ENCODE results near the gene TBX1. TPM values are rescaled to one million over a fixed set of nuclear protein-coding genes. Genes with fewer than 3 reads are reported as not detected.

The TBX1 gene
- total RNA-seq, 4 donors from 2014 or later: 0.18 to 4.4 (median 0.26) TPM

GRCh38 chr22:19784384-19785175 lies 24.0 kb downstream of the TBX1 start:
- peaks cover 0 to 19% (median 0%) of the 10 kb centered on the region in 3 donors for H3K36me3 ChIP-seq
- no peak for DNase-seq
- 97% methylated on average over 12 of the region's 33 CpGs; no CpG with 5 or more reads in 1 of the 2 donors for WGBS, 2 donors
- H3K4me1 ChIP-seq: peaks cover 0 to 12% (median 0%) of the 10 kb centered on the region in 3 donors
- no peak overlapping the region for H3K4me3 ChIP-seq
- no peak for TF ChIP-seq POLR2A (IDR thresholded peaks at IDR 0.05)
- TF ChIP-seq, protein P1, sequence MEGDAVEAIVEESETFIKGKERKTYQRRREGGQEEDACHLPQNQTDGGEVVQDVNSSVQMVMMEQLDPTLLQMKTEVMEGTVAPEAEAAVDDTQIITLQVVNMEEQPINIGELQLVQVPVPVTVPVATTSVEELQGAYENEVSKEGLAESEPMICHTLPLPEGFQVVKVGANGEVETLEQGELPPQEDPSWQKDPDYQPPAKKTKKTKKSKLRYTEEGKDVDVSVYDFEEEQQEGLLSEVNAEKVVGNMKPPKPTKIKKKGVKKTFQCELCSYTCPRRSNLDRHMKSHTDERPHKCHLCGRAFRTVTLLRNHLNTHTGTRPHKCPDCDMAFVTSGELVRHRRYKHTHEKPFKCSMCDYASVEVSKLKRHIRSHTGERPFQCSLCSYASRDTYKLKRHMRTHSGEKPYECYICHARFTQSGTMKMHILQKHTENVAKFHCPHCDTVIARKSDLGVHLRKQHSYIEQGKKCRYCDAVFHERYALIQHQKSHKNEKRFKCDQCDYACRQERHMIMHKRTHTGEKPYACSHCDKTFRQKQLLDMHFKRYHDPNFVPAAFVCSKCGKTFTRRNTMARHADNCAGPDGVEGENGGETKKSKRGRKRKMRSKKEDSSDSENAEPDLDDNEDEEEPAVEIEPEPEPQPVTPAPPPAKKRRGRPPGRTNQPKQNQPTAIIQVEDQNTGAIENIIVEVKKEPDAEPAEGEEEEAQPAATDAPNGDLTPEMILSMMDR (IDR thresholded peaks at IDR 0.05): no peak
- intact Hi-C loops (cut with DNase I): no loop called here
- H3K27me3 ChIP-seq: peaks cover 0 to 30% (median 0%) of the 10 kb centered on the region in 4 donors
- H3K27ac ChIP-seq: no peak overlapping the region
- H3K9me3 ChIP-seq: peaks cover 0 to 5% (median 0%) of the 10 kb centered on the region in 3 donors

DNA sequence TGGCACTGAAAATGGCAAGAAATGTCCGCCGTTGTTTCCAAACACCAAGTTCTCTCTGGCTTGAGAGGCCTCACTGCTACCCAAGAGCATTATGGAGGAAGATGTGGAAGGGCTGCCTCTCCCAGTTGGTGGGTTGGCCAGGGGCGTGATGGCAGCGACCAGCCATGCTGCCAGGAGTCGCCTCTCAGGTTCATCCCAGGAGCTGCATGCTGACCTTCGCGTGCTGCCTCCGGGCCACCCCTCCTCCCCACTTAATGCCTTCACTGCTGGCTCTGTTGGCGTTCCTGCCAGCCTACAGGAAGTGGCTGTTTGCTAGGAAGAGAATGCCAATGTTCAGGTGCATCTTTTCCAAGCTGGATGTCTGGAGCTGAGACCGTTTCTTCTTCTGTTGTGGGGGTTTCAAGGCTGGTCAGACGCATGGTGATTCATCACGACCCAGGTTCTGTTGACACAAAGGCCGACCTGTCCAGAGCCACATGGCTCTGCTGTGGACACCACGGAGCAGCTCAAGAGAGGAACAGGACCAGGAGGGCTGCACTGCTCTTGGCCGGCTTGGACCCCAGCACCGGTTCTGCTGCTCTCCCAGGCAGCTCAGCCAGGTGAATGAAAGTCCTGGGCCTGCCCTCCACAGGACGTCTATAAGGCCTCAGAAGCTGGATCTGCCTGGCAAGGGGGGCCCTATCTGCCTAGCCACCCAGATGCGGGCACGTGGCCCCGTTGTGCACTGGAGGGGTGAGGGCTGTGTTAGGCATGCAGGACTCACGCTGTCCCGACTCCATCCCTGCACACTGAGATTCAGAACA lies 25.1 kb downstream of the TBX1 start:
- Histone ChIP-seq H3K27ac (no peak overlapping the region), H3K36me3 (peaks cover 0 to 19% (median 0%) of the 10 kb centered on the region in 3 donors), H3K9me3 (peaks cover 0 to 5% (median 0%) of the 10 kb centered on the region in 3 donors), H3K27me3 (peaks cover 0 to 30% (median 0%) of the 10 kb centered on the region in 4 donors), H3K4me1 (peaks cover 0 to 12% (median 0%) of the 10 kb centered on the region in 3 donors), H3K4me3 (no peak overlapping the region)
- TF ChIP-seq, protein P1 (IDR thresholded peaks at IDR 0.05): no peak
- no peak for TF ChIP-seq POLR2A (IDR thresholded peaks at IDR 0.05)
- intact Hi-C loops (cut with DNase I): no loop called here
- 85 to 90% methylated on average over 6 to 14 of the region's 22 CpGs for WGBS, 2 donors
- DNase-seq: no peak

GRCh38 chr22:19786264-19786585 lies 25.6 kb downstream of the TBX1 start:
- Histone ChIP-seq H3K27me3 (peaks cover 0 to 30% (median 0%) of the 10 kb centered on the region in 4 donors), H3K4me3 (no peak overlapping the region), H3K27ac (no peak overlapping the region), H3K36me3 (peaks cover 0 to 20% (median 0%) of the 10 kb centered on the region in 3 donors), H3K4me1 (peaks cover 0 to 12% (median 0%) of the 10 kb centered on the region in 3 donors), H3K9me3 (peaks cover 0 to 5% (median 0%) of the 10 kb centered on the region in 3 donors)
- no peak for TF ChIP-seq POLR2A (IDR thresholded peaks at IDR 0.05)
- TF ChIP-seq, protein P1 (IDR thresholded peaks at IDR 0.05): no peak
- intact Hi-C loops (cut with DNase I): no loop called here
- DNase-seq: no peak
- 80 to 83% methylated on average over 1 to 2 of the region's 6 CpGs for WGBS, 2 donors

GRCh38 chr22:19786959-19787848 lies 26.6 kb downstream of the TBX1 start:
- DNase-seq: no peak
- peaks cover 0 to 30% (median 0%) of the 10 kb centered on the region in 3 donors for H3K36me3 ChIP-seq
- WGBS, 2 donors: 93 to 95% methylated on average over 4 to 12 of the region's 28 CpGs
- peaks cover 0 to 12% (median 0%) of the 10 kb centered on the region in 3 donors for H3K4me1 ChIP-seq
- peaks cover 0 to 9% (median 0%) of the 10 kb centered on the region in 3 donors for H3K9me3 ChIP-seq
- H3K27me3 ChIP-seq: peaks cover 0 to 23% (median 0%) of the 10 kb centered on the region in 4 donors
- no peak for TF ChIP-seq POLR2A (IDR thresholded peaks at IDR 0.05)
- TF ChIP-seq, protein P1 (IDR thresholded peaks at IDR 0.05): no peak
- no peak overlapping the region for H3K27ac ChIP-seq
- intact Hi-C loops (cut with DNase I): no loop called here
- no peak overlapping the region for H3K4me3 ChIP-seq
